DOHH2 (cell line): Measurements from ENCODE around the gene ADIPOR2.

ENCODE experiments used
- H3F3A ChIP-seq: fragments of 200-600 bp; sonication (generic), shearing (Covaris generic); 2 replicates; pipeline ENCODE4 v1.6.0; 2016; ENCODE audit warnings: antibody characterized with exemption, mild to moderate bottlenecking; ENCODE audit not compliant: control insufficient read depth, insufficient read depth
- H3K27ac ChIP-seq: fragments of 200-600 bp; sonication (generic); 2 replicates; pipeline ENCODE4 v1.5.1; 2014; ENCODE audit warnings: low read depth, mild to moderate bottlenecking, low read length, moderate library complexity
- H3K27me3 ChIP-seq: fragments of 200-600 bp; sonication (generic); 2 replicates; pipeline ENCODE4 v1.6.1; 2014; ENCODE audit warnings: mild to moderate bottlenecking, low read length, mixed read lengths; ENCODE audit not compliant: control insufficient read depth
- H3K36me3 ChIP-seq: fragments of 200-600 bp; sonication (generic); 2 replicates; pipeline ENCODE4 v1.6.1; 2014; ENCODE audit warnings: mild to moderate bottlenecking, low read length, moderate library complexity, mixed read lengths; ENCODE audit not compliant: control insufficient read depth
- H3K4me1 ChIP-seq: fragments of 200-600 bp; sonication (generic); 2 replicates; pipeline ENCODE4 v1.6.1; 2014; ENCODE audit warnings: mild to moderate bottlenecking, low read length, mixed read lengths; ENCODE audit not compliant: control insufficient read depth
- H3K4me2 ChIP-seq: fragments of 200-600 bp; sonication (generic); 2 replicates; pipeline ENCODE4 v1.6.0; 2014; ENCODE audit warnings: mild to moderate bottlenecking, low read length, moderate library complexity
- H3K4me3 ChIP-seq: fragments of 200-600 bp; sonication (generic); 2 replicates; pipeline ENCODE4 v1.5.1; 2014; ENCODE audit warnings: mild to moderate bottlenecking, low read length, mixed read lengths
- H3K79me2 ChIP-seq: fragments of 200-600 bp; sonication (generic); 2 replicates; pipeline ENCODE4 v1.6.1; 2014; ENCODE audit warnings: mild to moderate bottlenecking, low read length, mixed read lengths; ENCODE audit not compliant: control insufficient read depth
- H3K9me2 ChIP-seq: fragments of 200-600 bp; sonication (generic); replicated peaks from 2 replicates; pipeline ENCODE4 v1.6.1; 2014; ENCODE audit warnings: mild to moderate bottlenecking, low read length, mixed read lengths; ENCODE audit not compliant: control insufficient read depth
- H3K9me3 ChIP-seq: fragments of 200-600 bp; sonication (generic); 2 replicates; pipeline ENCODE4 v1.6.1; 2014; ENCODE audit warnings: antibody characterized with exemption, low read length, mixed read lengths; ENCODE audit not compliant: control insufficient read depth, insufficient read depth
- H4K20me1 ChIP-seq: fragments of 200-600 bp; sonication (generic); 2 replicates; pipeline ENCODE4 v1.6.0; 2014; ENCODE audit warnings: low read depth, mild to moderate bottlenecking, antibody characterized with exemption, low read length, moderate library complexity; ENCODE audit not compliant: control insufficient read depth, insufficient read depth
- EZH2phosphoT487 ChIP-seq: fragments of 200-600 bp; sonication (generic); IDR thresholded peaks from 2 replicates; pipeline ENCODE4 v1.6.1; 2017; ENCODE audit warnings: borderline replicate concordance, mild to moderate bottlenecking, antibody characterized with exemption, low read length, moderate library complexity, mixed read lengths
- TF ChIP-seq, protein P1 (sequence below): fragments of 200-600 bp; sonication (generic); IDR thresholded peaks from one replicate; pipeline ENCODE4 v1.5.1; 2014; ENCODE audit warnings: antibody characterized with exemption, mild to moderate bottlenecking, low read depth, low read length; ENCODE audit not compliant: poor library complexity, severe bottlenecking

ADIPOR2 gene

DNA sequence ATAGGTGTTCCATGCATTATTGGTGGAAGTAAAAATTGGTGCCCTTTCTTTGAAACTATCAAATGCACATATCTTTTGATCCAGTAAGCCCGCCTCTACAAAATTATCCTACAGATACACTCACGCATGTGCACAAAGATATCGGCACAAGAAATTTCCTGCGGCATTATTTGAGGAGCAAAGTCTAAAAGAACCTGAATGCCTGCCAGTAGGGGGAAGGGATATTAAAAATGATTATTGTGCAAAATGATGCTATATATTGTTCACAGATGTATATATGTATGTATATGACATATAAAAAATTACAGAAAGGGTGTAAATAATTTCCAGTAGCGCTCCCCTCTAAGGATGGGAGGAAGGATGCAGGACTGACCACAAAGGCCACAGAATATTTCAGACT lies 24.7 kb upstream of the ADIPOR2 start:
- TF ChIP-seq, protein P1, sequence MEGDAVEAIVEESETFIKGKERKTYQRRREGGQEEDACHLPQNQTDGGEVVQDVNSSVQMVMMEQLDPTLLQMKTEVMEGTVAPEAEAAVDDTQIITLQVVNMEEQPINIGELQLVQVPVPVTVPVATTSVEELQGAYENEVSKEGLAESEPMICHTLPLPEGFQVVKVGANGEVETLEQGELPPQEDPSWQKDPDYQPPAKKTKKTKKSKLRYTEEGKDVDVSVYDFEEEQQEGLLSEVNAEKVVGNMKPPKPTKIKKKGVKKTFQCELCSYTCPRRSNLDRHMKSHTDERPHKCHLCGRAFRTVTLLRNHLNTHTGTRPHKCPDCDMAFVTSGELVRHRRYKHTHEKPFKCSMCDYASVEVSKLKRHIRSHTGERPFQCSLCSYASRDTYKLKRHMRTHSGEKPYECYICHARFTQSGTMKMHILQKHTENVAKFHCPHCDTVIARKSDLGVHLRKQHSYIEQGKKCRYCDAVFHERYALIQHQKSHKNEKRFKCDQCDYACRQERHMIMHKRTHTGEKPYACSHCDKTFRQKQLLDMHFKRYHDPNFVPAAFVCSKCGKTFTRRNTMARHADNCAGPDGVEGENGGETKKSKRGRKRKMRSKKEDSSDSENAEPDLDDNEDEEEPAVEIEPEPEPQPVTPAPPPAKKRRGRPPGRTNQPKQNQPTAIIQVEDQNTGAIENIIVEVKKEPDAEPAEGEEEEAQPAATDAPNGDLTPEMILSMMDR, result no peak
- TF ChIP-seq EZH2phosphoT487, result no peak
- H3K9me2 ChIP-seq, result no peaks in the 10 kb centered on the region
- H4K20me1 ChIP-seq, result no peaks in the 10 kb centered on the region
- no peaks in the 10 kb centered on the region; the same call in 1 of the 2 replicates for H3F3A ChIP-seq
- H3K4me2 ChIP-seq, result no peak overlapping the region
- no peaks in the 10 kb centered on the region for H3K79me2 ChIP-seq
- no peaks in the 10 kb centered on the region for H3K9me3 ChIP-seq
- H3K4me1 ChIP-seq, result peaks cover 16% of the 10 kb centered on the region
- H3K27ac ChIP-seq, result no peak overlapping the region
- no peak overlapping the region for H3K4me3 ChIP-seq
- no peaks in the 10 kb centered on the region for H3K36me3 ChIP-seq
- peaks cover 6% of the 10 kb centered on the region; the same call in 1 of the 2 replicates for H3K27me3 ChIP-seq

DNA sequence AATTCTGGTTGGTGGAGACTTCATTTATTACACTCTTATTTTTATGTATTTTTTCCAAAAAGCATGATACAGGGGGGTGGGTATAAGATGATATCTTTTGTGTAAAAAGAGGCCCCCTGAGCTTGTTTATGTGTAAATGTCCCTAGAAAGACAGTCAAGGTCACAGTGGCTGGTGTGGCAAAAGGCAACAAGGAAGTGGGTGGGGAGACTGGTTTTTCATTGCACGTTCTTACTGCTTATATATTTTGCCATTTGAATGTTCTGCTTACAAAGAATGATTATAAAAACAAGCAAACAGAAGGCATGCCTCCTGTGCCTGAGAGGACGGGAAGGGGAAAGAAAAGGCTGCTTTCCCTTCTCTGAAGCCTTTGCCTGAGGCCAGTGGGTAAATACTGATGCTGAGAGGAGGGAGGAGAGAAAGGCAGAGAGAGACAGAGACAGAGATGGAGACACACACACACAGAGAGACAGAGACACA lies 24.1 kb upstream of the ADIPOR2 start:
- Histone ChIP-seq H3K4me2 (no peak overlapping the region), H3K9me3 (no peaks in the 10 kb centered on the region), H3K36me3 (no peaks in the 10 kb centered on the region), H4K20me1 (no peaks in the 10 kb centered on the region), H3K79me2 (no peaks in the 10 kb centered on the region), H3K9me2 (no peaks in the 10 kb centered on the region), H3K4me1 (peaks cover 14% of the 10 kb centered on the region), H3F3A (no peaks in the 10 kb centered on the region; the same call in 1 of the 2 replicates), H3K27ac (no peak overlapping the region), H3K4me3 (no peak overlapping the region), H3K27me3 (peaks cover 6% of the 10 kb centered on the region; the same call in 1 of the 2 replicates)
- TF ChIP-seq, protein P1, result no peak
- no peak for TF ChIP-seq EZH2phosphoT487

DNA sequence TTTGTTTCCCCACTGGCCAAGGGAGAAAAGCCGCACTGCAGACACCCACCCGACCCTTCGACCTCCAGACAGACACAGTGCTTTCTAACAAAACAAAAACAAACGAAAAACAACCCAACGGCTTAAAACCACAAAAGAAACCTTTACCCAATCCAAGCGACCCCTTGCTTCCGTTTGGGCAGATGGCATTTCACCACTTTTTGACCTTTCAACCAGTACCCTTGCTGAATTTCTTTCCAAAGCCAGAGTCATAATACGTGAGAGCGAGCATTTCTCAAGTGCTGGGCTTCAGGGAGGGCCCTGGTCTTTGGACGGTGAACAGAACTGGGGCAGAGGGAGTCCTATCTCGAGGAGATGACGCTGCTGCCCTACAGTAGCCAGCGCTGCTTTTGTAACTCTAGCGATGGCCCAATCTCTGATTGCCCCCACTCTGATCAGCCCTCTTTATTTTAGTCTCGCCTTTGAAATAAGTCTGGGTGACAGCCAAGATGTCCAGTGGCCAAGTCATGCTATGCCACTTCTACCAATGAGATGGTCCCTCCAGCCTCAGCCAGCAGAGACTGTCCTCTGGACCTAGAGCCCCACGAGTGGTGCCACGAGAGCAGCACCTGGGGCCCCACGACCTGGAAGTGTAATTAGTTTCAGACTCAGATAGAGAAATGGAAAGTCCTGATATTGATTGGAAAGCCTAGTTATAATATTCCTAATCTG lies 21.9 kb upstream of the ADIPOR2 start:
- Histone ChIP-seq H3K4me3 (no peak overlapping the region), H4K20me1 (no peaks in the 10 kb centered on the region), H3K4me1 (peaks cover 21% of the 10 kb centered on the region), H3K9me3 (no peaks in the 10 kb centered on the region), H3K36me3 (no peaks in the 10 kb centered on the region), H3K27me3 (peaks cover 4% of the 10 kb centered on the region; the same call in 1 of the 2 replicates), H3F3A (no peaks in the 10 kb centered on the region; the same call in 1 of the 2 replicates), H3K9me2 (no peaks in the 10 kb centered on the region), H3K27ac (no peak overlapping the region), H3K4me2 (no peak overlapping the region), H3K79me2 (no peaks in the 10 kb centered on the region)
- TF ChIP-seq, protein P1, result no peak
- TF ChIP-seq EZH2phosphoT487, result no peak
